Measurements from ENCODE around the gene RAB36. TPM values are rescaled to one million over a fixed set of nuclear protein-coding genes. Genes with fewer than 3 reads are reported as not detected.

RAB36 gene
- polyA plus RNA-seq, 2 of the 4 experiments (the other 2 are of a cell fraction), result 2.5 to 4.0 TPM

DNA sequence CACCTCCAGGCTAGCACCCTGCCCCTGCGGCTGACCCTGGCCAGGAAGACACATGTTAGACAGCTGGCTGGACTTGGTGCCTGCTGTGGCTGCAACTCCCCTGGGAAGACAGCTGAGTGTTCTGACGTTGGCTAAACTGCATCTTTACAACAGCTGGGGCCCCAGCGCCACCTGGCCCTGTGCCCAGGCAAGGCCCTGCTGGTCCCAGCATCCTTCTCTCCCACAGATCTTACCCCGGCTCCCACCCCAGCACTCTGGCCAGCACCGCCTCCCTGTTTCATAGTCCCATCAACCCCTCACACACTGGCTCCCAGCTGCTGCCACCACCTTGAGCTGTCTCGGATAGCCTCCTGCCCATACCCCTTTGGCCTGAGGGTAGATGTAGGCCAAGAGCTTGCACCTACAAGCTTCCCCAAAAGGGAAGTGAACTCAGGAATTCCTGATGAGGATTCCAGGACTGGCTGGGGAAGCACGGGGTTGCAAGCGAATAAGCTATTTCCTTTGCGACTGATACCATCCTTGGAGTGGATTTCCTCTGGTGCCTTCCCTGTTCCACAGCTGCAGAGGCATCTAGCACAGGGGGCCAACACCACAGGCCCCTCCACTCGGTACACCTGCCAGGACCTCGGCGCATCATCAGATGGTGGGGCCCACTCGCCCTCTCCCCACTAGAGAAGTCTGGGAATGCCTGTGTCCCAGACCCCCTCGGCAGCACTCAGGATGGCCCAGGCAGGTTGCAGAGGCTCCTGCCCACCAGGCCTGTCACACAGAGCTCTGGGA lies 32.0 kb upstream of the RAB36 start:
- FAIRE-seq (no peak), DNase-seq (ENCODE audit: low read depth in 1 of 2, low spot score in 1 of 2) (no peak), ATAC-seq (no peak)
- CTCF ChIA-PET, result interaction anchor here (1.0 to 3.7 kb wide), 2 partner anchors 15 to 154 kb away, joined by 3 to 19 read pairs; no protein-coding TSS in a partner anchor
- Histone ChIP-seq H3K9me3 (no peaks in the 10 kb centered on the region), H3K4me3 (no peak overlapping the region), H3K4me2 (no peak overlapping the region), H3K4me1 (no peaks in the 10 kb centered on the region), H3K27ac (no peak overlapping the region)
- TF ChIP-seq RNF2 (IDR thresholded peaks at IDR 0.05; ENCODE audit: borderline replicate concordance, low read depth) (no peak), RARB (CRISPR knock-in tag; IDR thresholded peaks at IDR 0.05) (no peak), FOSL2 (IDR thresholded peaks at IDR 0.05) (no peak), FOSL2 (CRISPR knock-in tag; IDR thresholded peaks at IDR 0.05) (no peak), CHD4 (IDR thresholded peaks at IDR 0.05; ENCODE audit: borderline replicate concordance) (no peak), ZSCAN20 (CRISPR knock-in tag; IDR thresholded peaks at IDR 0.05) (no peak), MAFK (IDR thresholded peaks at IDR 0.05; ENCODE audit: partially characterized antibody) (no peak), MYC (IDR thresholded peaks at IDR 0.05; ENCODE audit: borderline replicate concordance, low read length) (no peak), SREBF2 (IDR thresholded peaks at IDR 0.05) (no peak), JUN (IDR thresholded peaks at IDR 0.05) (no peak), CHD2 (IDR thresholded peaks at IDR 0.05; ENCODE audit: low read length, partially characterized antibody) (no peak), ZNF302 (CRISPR knock-in tag; IDR thresholded peaks at IDR 0.05) (no peak), FOSB (CRISPR knock-in tag; IDR thresholded peaks at IDR 0.05) (no peak)
- TF ChIP-seq, protein P1, sequence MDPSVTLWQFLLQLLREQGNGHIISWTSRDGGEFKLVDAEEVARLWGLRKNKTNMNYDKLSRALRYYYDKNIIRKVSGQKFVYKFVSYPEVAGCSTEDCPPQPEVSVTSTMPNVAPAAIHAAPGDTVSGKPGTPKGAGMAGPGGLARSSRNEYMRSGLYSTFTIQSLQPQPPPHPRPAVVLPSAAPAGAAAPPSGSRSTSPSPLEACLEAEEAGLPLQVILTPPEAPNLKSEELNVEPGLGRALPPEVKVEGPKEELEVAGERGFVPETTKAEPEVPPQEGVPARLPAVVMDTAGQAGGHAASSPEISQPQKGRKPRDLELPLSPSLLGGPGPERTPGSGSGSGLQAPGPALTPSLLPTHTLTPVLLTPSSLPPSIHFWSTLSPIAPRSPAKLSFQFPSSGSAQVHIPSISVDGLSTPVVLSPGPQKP (IDR thresholded peaks at IDR 0.05; ENCODE audit: low read depth, low read length), result no peak
- TF ChIP-seq, protein P2, sequence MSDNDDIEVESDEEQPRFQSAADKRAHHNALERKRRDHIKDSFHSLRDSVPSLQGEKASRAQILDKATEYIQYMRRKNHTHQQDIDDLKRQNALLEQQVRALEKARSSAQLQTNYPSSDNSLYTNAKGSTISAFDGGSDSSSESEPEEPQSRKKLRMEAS (IDR thresholded peaks at IDR 0.05), result no peak
- WGBS (ENCODE audit: missing lambda C conversion rate), result 87% methylated on average over 9 of the region's 14 CpGs
- POLR2A ChIA-PET, result no interaction called here

DNA sequence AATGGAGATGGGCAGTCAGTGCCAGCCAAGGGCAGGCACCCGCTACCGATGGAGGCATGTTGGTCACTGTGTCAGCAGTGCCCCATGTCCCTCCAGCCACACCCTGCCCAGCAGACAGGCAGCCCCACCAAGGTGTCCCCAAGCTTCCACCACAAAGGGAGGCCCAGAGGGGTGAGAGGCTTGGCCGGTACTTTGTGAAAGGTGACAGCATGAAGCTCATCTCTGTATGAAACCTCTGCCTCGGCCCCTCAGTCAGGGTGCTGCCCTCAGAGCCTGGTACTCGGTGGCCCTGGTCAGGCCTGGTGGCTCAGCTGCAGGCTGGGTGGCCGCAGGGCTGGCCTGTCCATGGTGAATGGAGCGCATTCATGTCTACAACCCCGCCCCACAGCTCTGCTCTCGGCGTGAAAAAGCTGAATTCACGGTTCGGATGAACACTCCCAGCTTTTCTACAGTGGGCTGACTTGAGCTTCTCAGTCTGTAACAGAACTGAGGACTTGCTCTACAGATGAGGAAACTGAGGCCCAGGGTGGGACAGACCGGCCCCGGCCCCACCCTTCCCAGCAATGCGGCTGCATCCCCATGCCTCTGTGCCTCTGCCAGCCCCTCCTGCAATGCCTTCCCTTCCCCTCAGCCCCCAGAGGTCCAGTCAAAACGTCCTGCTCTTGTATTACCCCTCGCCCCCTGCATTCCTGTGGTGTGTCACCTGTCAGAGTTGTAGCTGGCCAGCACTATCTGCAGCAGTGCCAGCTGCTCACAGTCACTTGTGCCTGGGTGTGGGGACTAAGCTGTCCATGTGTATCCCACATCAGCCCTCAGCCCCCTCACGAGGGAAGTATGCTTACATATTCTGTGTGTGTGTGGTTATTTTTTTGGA lies 31.2 kb upstream of the RAB36 start:
- 70% methylated on average over 6 of the region's 18 CpGs for WGBS (ENCODE audit: missing lambda C conversion rate)
- no peak for DNase-seq (ENCODE audit: low read depth in 1 of 2, low spot score in 1 of 2)
- TF ChIP-seq RFX5 (IDR thresholded peaks at IDR 0.05) (no peak), FOSL2 (IDR thresholded peaks at IDR 0.05) (no peak), FOSL2 (CRISPR knock-in tag; IDR thresholded peaks at IDR 0.05) (no peak), FOXS1 (CRISPR knock-in tag; IDR thresholded peaks at IDR 0.05) (no peak), NPAS2 (CRISPR knock-in tag; IDR thresholded peaks at IDR 0.05; ENCODE audit: borderline replicate concordance) (no peak), EP300 (IDR thresholded peaks at IDR 0.05) (no peak)
- TF ChIP-seq, protein P3, sequence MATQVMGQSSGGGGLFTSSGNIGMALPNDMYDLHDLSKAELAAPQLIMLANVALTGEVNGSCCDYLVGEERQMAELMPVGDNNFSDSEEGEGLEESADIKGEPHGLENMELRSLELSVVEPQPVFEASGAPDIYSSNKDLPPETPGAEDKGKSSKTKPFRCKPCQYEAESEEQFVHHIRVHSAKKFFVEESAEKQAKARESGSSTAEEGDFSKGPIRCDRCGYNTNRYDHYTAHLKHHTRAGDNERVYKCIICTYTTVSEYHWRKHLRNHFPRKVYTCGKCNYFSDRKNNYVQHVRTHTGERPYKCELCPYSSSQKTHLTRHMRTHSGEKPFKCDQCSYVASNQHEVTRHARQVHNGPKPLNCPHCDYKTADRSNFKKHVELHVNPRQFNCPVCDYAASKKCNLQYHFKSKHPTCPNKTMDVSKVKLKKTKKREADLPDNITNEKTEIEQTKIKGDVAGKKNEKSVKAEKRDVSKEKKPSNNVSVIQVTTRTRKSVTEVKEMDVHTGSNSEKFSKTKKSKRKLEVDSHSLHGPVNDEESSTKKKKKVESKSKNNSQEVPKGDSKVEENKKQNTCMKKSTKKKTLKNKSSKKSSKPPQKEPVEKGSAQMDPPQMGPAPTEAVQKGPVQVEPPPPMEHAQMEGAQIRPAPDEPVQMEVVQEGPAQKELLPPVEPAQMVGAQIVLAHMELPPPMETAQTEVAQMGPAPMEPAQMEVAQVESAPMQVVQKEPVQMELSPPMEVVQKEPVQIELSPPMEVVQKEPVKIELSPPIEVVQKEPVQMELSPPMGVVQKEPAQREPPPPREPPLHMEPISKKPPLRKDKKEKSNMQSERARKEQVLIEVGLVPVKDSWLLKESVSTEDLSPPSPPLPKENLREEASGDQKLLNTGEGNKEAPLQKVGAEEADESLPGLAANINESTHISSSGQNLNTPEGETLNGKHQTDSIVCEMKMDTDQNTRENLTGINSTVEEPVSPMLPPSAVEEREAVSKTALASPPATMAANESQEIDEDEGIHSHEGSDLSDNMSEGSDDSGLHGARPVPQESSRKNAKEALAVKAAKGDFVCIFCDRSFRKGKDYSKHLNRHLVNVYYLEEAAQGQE (IDR thresholded peaks at IDR 0.05), result no peak
- Histone ChIP-seq H3K4me2 (no peak overlapping the region), H3K4me3 (no peak overlapping the region), H3K27ac (no peak overlapping the region), H3K9me3 (no peaks in the 10 kb centered on the region), H3K4me1 (no peaks in the 10 kb centered on the region)
- ATAC-seq, result no peak
- ChIA-PET CTCF (interaction anchor here (1.0 to 3.7 kb wide), 4 partner anchors 14 to 154 kb away, joined by 3 to 19 read pairs (median 4); no protein-coding TSS in a partner anchor), POLR2A (no interaction called here)
- FAIRE-seq, result no peak
